Liver (tissue), 9 donors: Measurements from ENCODE around the gene MMD. TPM values are rescaled to one million over a fixed set of nuclear protein-coding genes. Genes with fewer than 3 reads are reported as not detected.

Experiments
- DNase-seq: peaks from one replicate; pipeline ENCODE4 v3.0.0-alpha.2; 2017; ENCODE audit warnings: low spot score
- H3K27ac ChIP-seq, 2 donors: one replicate each; pipeline ENCODE4 v1.7.0; 2013; ENCODE audit warnings: inconsistent platforms in 2 of 2, low read length in 2 of 2, control low read depth in 1 of 2, low read depth in 1 of 2, mild to moderate bottlenecking in 1 of 2
- H3K27me3 ChIP-seq, 4 donors: one replicate each; pipeline versions ENCODE4 v1.6.1 to v1.7.0; 2013; ENCODE audit warnings: low read length in 3 of 4, inconsistent platforms in 1 of 4, mild to moderate bottlenecking in 1 of 4, moderate library complexity in 1 of 4; ENCODE audit not compliant: control insufficient read depth in 4 of 4, insufficient read depth in 4 of 4
- H3K36me3 ChIP-seq, 4 donors: one replicate each; pipeline versions ENCODE4 v1.6.1 to v1.7.0; 2013; ENCODE audit warnings: low read length in 3 of 4, mild to moderate bottlenecking in 3 of 4, low read depth in 1 of 4, moderate library complexity in 1 of 4; ENCODE audit not compliant: control insufficient read depth in 4 of 4, insufficient read depth in 3 of 4
- H3K4me1 ChIP-seq, 4 donors: one replicate each; pipeline versions ENCODE4 v1.6.1 to v1.7.0; 2013; ENCODE audit warnings: low read length in 3 of 4, mild to moderate bottlenecking in 3 of 4, moderate library complexity in 1 of 4; ENCODE audit not compliant: control insufficient read depth in 4 of 4, insufficient read depth in 4 of 4
- H3K4me3 ChIP-seq, 3 donors: one replicate each; pipeline versions ENCODE4 v1.6.1 to v1.7.0; 2013; ENCODE audit warnings: low read length in 3 of 3, control low read depth in 1 of 3, low read depth in 1 of 3, mild to moderate bottlenecking in 1 of 3
- H3K9ac ChIP-seq, 2 donors: one replicate each; pipeline ENCODE4 v1.7.0; 2013; ENCODE audit warnings: low read length in 2 of 2, mild to moderate bottlenecking in 2 of 2, moderate library complexity in 2 of 2, control low read depth in 1 of 2, low read depth in 1 of 2
- H3K9me3 ChIP-seq, 4 donors: one replicate each; pipeline versions ENCODE4 v1.6.1 to v1.7.0; 2013; ENCODE audit warnings: low read length in 3 of 4; ENCODE audit not compliant: control insufficient read depth in 4 of 4
- EGR1 ChIP-seq, 2 donors: IDR thresholded peaks; 2 replicates each; pipeline ENCODE4 v1.6.1; 2016 to 2018; ENCODE audit warnings: antibody characterized with exemption in 2 of 2, low read depth in 2 of 2
- FOXA1 ChIP-seq: IDR thresholded peaks from 2 replicates; pipeline ENCODE4 v1.6.1; 2016; ENCODE audit warnings: antibody characterized with exemption
- FOXA2 ChIP-seq: IDR thresholded peaks from 2 replicates; pipeline ENCODE4 v1.6.1; 2016; ENCODE audit warnings: antibody characterized with exemption
- GABPA ChIP-seq, 2 donors: IDR thresholded peaks in 1 of 2; conservative IDR thresholded peaks in 1 of 2; 2 replicates each; pipeline ENCODE4 v1.6.1; 2016; ENCODE audit warnings: antibody characterized with exemption in 2 of 2, mild to moderate bottlenecking in 1 of 2, moderate library complexity in 1 of 2
- HNF4A ChIP-seq, 2 donors: conservative IDR thresholded peaks; 2 replicates each; pipeline ENCODE4 v1.6.1; 2016; ENCODE audit warnings: antibody characterized with exemption in 2 of 2, mild to moderate bottlenecking in 2 of 2
- HNF4G ChIP-seq: IDR thresholded peaks from 2 replicates; pipeline ENCODE4 v1.6.1; 2016; ENCODE audit warnings: antibody characterized with exemption
- JUND ChIP-seq, 2 donors: IDR thresholded peaks; 2 replicates each; pipeline ENCODE4 v1.6.1; 2016; ENCODE audit warnings: antibody characterized with exemption in 2 of 2
- NR2F2 ChIP-seq: IDR thresholded peaks from 2 replicates; pipeline ENCODE4 v1.6.1; 2016; ENCODE audit warnings: antibody characterized with exemption
- RAD21 ChIP-seq, 2 donors: IDR thresholded peaks; 2 replicates each; pipeline ENCODE4 v1.6.1; 2016; ENCODE audit warnings: antibody characterized with exemption in 2 of 2, mild to moderate bottlenecking in 2 of 2
- RXRA ChIP-seq, 2 donors: IDR thresholded peaks; 2 replicates each; pipeline ENCODE4 v1.6.1; 2017 to 2018; ENCODE audit warnings: antibody characterized with exemption in 2 of 2, mild to moderate bottlenecking in 1 of 2
- SP1 ChIP-seq: IDR thresholded peaks from 2 replicates; pipeline ENCODE4 v1.6.1; 2018; ENCODE audit warnings: antibody characterized with exemption, mild to moderate bottlenecking
- TAF1 ChIP-seq: conservative IDR thresholded peaks from 2 replicates; pipeline ENCODE4 v1.6.1; 2016; ENCODE audit warnings: antibody characterized with exemption, mild to moderate bottlenecking
- YY1 ChIP-seq: IDR thresholded peaks from 2 replicates; pipeline ENCODE4 v1.6.1; 2016; ENCODE audit warnings: antibody characterized with exemption, mild to moderate bottlenecking
- WGBS: extraction: QIAGEN DNeasy Blood & Tissue Kit; methylation state at CpG from one replicate; pipeline ENCODE4 v1.1.7; 2013; 5-methylcytosine and 5-hydroxymethylcytosine counted together
- polyA plus RNA-seq, 2 donors: library from polyadenylated mRNA; stranded (reverse) in 1 of 2; unstranded in 1 of 2; fragments of 200-250 nt in 1 of 2; fragments of >200 nt in 1 of 2; fragmentation: Nextera tagmentation in 1 of 2; extraction: Ambion mirVana in 1 of 2; gene quantifications; one replicate each; pipeline versions ENCODE4 v1.2.1 to v1.2.3, GENCODE V29; 2013 to 2015
- total RNA-seq, 2 donors: library from RNA; depleted of rRNA; stranded (reverse); fragments of >200 nt; gene quantifications; one replicate each; pipeline ENCODE4 v1.2.3, GENCODE V29; 2014
- TF ChIP-seq, protein P1 (sequence below): fragments of 150-350 bp; IDR thresholded peaks from 2 replicates; pipeline ENCODE4 v1.5.1; 2017; ENCODE audit warnings: improper control_type of control experiment, low read depth, low read length; ENCODE audit not compliant: missing input control
- TF ChIP-seq, protein P2 (sequence below): IDR thresholded peaks from 2 replicates; pipeline ENCODE4 v1.6.1; 2016; ENCODE audit warnings: antibody characterized with exemption
- TF ChIP-seq, protein P3 (sequence below): IDR thresholded peaks from 2 replicates; pipeline ENCODE4 v1.6.1; 2016; ENCODE audit warnings: antibody characterized with exemption
- TF ChIP-seq, protein P4 (sequence below): IDR thresholded peaks from 2 replicates; pipeline ENCODE4 v1.6.1; 2016; ENCODE audit warnings: antibody characterized with exemption, mild to moderate bottlenecking
- TF ChIP-seq, protein P5 (sequence below): IDR thresholded peaks from 2 replicates; pipeline ENCODE4 v1.6.1; 2016; ENCODE audit warnings: antibody characterized with exemption
- donor health status: healthy.
- donor health status: healthy.
- donor health status: healthy.
- donor health status: healthy.
- donor health status: healthy.

MMD gene
- total and polyA plus RNA-seq, 4 donors = 4.9 to 18.7 (median 11.4) TPM

DNA sequence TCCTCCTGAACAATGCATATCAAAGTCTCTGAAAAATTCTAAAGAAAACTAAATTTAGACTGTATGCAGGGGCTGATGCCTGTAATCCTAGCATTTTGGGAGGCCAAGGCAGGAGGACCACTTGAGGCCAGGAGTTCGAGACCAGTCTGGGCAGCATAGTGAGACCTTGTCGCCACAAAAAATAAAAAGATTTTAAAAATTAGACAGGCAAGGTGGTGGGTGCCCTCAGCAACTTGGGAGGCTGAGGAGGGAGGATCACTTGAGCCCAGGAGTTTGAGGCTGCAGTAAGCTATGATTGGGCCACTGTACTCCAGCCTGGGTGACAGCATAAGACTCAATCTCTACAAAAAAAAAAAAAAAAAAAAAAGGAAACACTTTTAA, 30.1 kb upstream of the MMD start:
- no peak for TF ChIP-seq EGR1 (IDR thresholded peaks at IDR 0.05; ENCODE audit: low read depth in 2 of 2)
- TF ChIP-seq YY1 = no peak
- Histone ChIP-seq H3K27ac (peak overlapping the region; percentile 87 to 90), H3K9ac (peak overlapping the region in 1 of 2 donors; percentile 17), H3K9me3 (no peaks in the 10 kb centered on the region), H3K4me3 (no peak overlapping the region), H3K4me1 (peaks cover 7 to 26% (median 14%) of the 10 kb centered on the region in 4 donors), H3K36me3 (no peaks in the 10 kb centered on the region), H3K27me3 (no peaks in the 10 kb centered on the region)
- WGBS = 95% methylated on average over 2 of the region's 2 CpGs
- DNase-seq = no peak

DNA sequence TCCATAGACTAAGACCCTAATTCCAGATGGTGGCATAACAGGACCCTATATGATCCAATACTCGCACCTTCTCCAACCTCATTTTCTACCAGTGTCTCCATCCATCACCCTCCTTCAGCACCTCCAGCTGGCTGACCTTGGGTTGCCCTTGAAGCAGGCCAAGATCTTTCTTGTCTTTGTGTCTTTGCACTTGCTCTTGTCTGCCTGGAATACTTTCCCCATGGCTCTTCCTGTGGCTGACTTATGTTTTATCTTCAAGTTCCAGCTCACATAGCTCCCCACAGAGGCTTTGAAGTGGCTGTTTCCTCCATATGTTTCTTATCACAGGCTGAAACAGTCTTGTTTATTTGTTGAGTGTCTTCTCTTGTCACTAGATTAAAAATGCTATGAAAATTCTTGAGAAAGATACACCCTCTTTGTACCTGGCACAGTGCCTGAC, 29.6 kb upstream of the MMD start:
- Histone ChIP-seq H3K9me3 (no peaks in the 10 kb centered on the region), H3K4me3 (no peak overlapping the region), H3K27ac (peak overlapping the region; percentile 87 to 90), H3K9ac (no peak overlapping the region), H3K36me3 (no peaks in the 10 kb centered on the region), H3K27me3 (no peaks in the 10 kb centered on the region), H3K4me1 (peaks cover 9 to 28% (median 17%) of the 10 kb centered on the region in 4 donors)
- TF ChIP-seq TAF1 = no peak
- TF ChIP-seq EGR1 (IDR thresholded peaks at IDR 0.05; ENCODE audit: low read depth in 2 of 2) = no peak
- no peak for TF ChIP-seq HNF4A (conservative IDR thresholded peaks at IDR 0.05)
- no peak for TF ChIP-seq NR2F2
- no peak for TF ChIP-seq JUND (IDR thresholded peaks at IDR 0.05)
- no peak for TF ChIP-seq RAD21 (IDR thresholded peaks at IDR 0.05)
- TF ChIP-seq, protein P1, sequence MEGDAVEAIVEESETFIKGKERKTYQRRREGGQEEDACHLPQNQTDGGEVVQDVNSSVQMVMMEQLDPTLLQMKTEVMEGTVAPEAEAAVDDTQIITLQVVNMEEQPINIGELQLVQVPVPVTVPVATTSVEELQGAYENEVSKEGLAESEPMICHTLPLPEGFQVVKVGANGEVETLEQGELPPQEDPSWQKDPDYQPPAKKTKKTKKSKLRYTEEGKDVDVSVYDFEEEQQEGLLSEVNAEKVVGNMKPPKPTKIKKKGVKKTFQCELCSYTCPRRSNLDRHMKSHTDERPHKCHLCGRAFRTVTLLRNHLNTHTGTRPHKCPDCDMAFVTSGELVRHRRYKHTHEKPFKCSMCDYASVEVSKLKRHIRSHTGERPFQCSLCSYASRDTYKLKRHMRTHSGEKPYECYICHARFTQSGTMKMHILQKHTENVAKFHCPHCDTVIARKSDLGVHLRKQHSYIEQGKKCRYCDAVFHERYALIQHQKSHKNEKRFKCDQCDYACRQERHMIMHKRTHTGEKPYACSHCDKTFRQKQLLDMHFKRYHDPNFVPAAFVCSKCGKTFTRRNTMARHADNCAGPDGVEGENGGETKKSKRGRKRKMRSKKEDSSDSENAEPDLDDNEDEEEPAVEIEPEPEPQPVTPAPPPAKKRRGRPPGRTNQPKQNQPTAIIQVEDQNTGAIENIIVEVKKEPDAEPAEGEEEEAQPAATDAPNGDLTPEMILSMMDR = no peak
- TF ChIP-seq, protein P2, sequence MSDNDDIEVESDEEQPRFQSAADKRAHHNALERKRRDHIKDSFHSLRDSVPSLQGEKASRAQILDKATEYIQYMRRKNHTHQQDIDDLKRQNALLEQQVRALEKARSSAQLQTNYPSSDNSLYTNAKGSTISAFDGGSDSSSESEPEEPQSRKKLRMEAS = no peak
- TF ChIP-seq FOXA1 = no peak
- no peak for TF ChIP-seq GABPA (IDR thresholded peaks at IDR 0.05 in 1 of 2, conservative IDR thresholded peaks at IDR 0.05 in 1 of 2)
- TF ChIP-seq, protein P3, sequence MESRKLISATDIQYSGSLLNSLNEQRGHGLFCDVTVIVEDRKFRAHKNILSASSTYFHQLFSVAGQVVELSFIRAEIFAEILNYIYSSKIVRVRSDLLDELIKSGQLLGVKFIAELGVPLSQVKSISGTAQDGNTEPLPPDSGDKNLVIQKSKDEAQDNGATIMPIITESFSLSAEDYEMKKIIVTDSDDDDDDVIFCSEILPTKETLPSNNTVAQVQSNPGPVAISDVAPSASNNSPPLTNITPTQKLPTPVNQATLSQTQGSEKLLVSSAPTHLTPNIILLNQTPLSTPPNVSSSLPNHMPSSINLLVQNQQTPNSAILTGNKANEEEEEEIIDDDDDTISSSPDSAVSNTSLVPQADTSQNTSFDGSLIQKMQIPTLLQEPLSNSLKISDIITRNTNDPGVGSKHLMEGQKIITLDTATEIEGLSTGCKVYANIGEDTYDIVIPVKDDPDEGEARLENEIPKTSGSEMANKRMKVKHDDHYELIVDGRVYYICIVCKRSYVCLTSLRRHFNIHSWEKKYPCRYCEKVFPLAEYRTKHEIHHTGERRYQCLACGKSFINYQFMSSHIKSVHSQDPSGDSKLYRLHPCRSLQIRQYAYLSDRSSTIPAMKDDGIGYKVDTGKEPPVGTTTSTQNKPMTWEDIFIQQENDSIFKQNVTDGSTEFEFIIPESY = no peak
- TF ChIP-seq YY1 = no peak
- no peak for TF ChIP-seq RXRA (IDR thresholded peaks at IDR 0.05)
- TF ChIP-seq, protein P4, sequence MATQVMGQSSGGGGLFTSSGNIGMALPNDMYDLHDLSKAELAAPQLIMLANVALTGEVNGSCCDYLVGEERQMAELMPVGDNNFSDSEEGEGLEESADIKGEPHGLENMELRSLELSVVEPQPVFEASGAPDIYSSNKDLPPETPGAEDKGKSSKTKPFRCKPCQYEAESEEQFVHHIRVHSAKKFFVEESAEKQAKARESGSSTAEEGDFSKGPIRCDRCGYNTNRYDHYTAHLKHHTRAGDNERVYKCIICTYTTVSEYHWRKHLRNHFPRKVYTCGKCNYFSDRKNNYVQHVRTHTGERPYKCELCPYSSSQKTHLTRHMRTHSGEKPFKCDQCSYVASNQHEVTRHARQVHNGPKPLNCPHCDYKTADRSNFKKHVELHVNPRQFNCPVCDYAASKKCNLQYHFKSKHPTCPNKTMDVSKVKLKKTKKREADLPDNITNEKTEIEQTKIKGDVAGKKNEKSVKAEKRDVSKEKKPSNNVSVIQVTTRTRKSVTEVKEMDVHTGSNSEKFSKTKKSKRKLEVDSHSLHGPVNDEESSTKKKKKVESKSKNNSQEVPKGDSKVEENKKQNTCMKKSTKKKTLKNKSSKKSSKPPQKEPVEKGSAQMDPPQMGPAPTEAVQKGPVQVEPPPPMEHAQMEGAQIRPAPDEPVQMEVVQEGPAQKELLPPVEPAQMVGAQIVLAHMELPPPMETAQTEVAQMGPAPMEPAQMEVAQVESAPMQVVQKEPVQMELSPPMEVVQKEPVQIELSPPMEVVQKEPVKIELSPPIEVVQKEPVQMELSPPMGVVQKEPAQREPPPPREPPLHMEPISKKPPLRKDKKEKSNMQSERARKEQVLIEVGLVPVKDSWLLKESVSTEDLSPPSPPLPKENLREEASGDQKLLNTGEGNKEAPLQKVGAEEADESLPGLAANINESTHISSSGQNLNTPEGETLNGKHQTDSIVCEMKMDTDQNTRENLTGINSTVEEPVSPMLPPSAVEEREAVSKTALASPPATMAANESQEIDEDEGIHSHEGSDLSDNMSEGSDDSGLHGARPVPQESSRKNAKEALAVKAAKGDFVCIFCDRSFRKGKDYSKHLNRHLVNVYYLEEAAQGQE = no peak
- no peak for TF ChIP-seq HNF4G
- TF ChIP-seq SP1 = no peak
- no peak for TF ChIP-seq FOXA2
- TF ChIP-seq, protein P5, sequence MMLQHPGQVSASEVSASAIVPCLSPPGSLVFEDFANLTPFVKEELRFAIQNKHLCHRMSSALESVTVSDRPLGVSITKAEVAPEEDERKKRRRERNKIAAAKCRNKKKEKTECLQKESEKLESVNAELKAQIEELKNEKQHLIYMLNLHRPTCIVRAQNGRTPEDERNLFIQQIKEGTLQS = no peak
- 80% methylated on average over 1 of the region's 1 CpG for WGBS
- no peak for DNase-seq
